Spinal cord (tissue), 10 donors: ENCODE data around the gene ZNF219. TPM values are rescaled to one million over a fixed set of nuclear protein-coding genes. Genes with fewer than 3 reads are reported as not detected.

Experiments used
- DNase-seq, 6 donors: peaks; one replicate each; pipeline versions ENCODE4 v3.0.0 to v3.0.0-alpha.2; 2013 to 2015; ENCODE audit warnings: low spot score in 6 of 6, low read depth in 4 of 6
- H3K27ac ChIP-seq: one replicate; pipeline ENCODE4 v1.5.1; 2013; ENCODE audit warnings: low read depth, low read length, control low read depth
- H3K27me3 ChIP-seq: one replicate; pipeline ENCODE4 v1.6.1; 2013; ENCODE audit warnings: low read length; ENCODE audit not compliant: control insufficient read depth, insufficient read depth
- H3K36me3 ChIP-seq: one replicate; pipeline ENCODE4 v1.6.1; 2013; ENCODE audit warnings: low read length; ENCODE audit not compliant: control insufficient read depth, insufficient read depth
- H3K4me1 ChIP-seq: one replicate; pipeline ENCODE4 v1.6.1; 2013; ENCODE audit warnings: low read length; ENCODE audit not compliant: control insufficient read depth, insufficient read depth
- H3K4me3 ChIP-seq: one replicate; pipeline ENCODE4 v1.5.1; 2013; ENCODE audit warnings: low read depth, low read length, control low read depth
- H3K9me3 ChIP-seq: one replicate; pipeline ENCODE4 v1.6.1; 2013; ENCODE audit warnings: low read length; ENCODE audit not compliant: control insufficient read depth, insufficient read depth
- WGBS: methylation state at CpG from one replicate; pipeline ENCODE4 v1.1.5; 2013; ENCODE audit warnings: missing lambda C conversion rate; ENCODE audit not compliant: insufficient coverage; 5-methylcytosine and 5-hydroxymethylcytosine counted together
- polyA plus RNA-seq, 2 donors: library from polyadenylated mRNA; unstranded; fragments of 120-200 nt; gene quantifications; one replicate each; pipeline ENCODE4 v1.2.1, GENCODE V29; 2013; ENCODE audit not compliant: insufficient read length in 2 of 2
- total RNA-seq, 2 donors: library from RNA; depleted of rRNA in 1 of 2; stranded (reverse); fragments of 120-200 nt in 1 of 2; fragments of >200 nt in 1 of 2; gene quantifications; one replicate each; pipeline versions ENCODE4 v1.2.3 to v1.2.4, GENCODE V29; 2013 to 2014
- donor health status: healthy.

The ZNF219 gene
- total and polyA plus RNA-seq, 4 donors = 4.7 to 48.8 (median 27.7) TPM

GRCh38 chr14:21053184-21054122 lies 45.0 kb downstream of the ZNF219 start:
- DNase-seq = no peak
- no peaks in the 10 kb centered on the region for H3K9me3 ChIP-seq
- H3K27ac ChIP-seq = no peak overlapping the region
- H3K27me3 ChIP-seq = no peaks in the 10 kb centered on the region
- no peaks in the 10 kb centered on the region for H3K36me3 ChIP-seq
- 93% methylated on average over 14 of the region's 20 CpGs for WGBS
- H3K4me1 ChIP-seq = peaks cover 4% of the 10 kb centered on the region
- H3K4me3 ChIP-seq = no peak overlapping the region

DNA sequence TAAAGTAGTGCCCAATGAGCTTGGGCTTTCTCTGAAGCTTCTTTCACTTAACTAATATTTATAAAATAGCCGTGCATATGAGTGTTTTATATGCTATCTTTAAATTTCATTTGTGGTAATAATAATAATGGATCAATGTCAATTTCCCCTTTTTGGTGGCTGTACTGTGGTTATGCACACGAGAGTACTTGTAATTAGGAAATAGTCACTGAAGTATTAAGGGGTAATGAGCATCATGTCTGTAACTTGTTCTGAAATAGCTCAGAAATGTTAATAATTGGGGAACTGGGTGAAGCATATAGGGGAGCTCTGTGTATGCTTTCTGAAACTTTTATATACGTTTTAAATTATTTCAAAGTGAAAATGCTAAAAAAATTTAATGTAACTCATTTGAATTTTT lies 47.9 kb downstream of the ZNF219 start:
- no peaks in the 10 kb centered on the region for H3K4me1 ChIP-seq
- no CpG with 5 or more reads among the region's 3 CpGs for WGBS
- H3K27me3 ChIP-seq = no peaks in the 10 kb centered on the region

DNA sequence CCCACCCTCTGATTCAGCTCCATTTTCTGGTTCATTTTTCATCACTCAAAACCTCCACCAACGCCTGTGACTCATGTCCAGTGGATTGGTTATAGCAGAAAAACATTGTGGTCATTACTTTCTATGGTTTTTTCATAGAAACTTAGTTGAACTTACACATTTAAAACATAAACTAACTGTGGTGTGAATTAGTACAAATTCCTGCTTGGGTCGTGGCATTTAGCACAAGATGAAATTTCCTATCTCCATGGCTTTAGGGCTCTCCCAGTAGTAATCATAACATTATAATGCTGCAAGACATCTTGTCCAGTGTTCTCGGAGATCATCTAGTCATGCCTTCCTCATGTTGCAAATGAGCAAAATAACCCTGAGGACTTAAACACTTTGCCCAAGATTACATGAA lies 49.2 kb downstream of the ZNF219 start:
- DNase-seq = no peak
- H3K27ac ChIP-seq = no peak overlapping the region
- no peaks in the 10 kb centered on the region for H3K27me3 ChIP-seq
- peaks cover 2% of the 10 kb centered on the region for H3K4me1 ChIP-seq
- no peaks in the 10 kb centered on the region for H3K9me3 ChIP-seq
- no peaks in the 10 kb centered on the region for H3K36me3 ChIP-seq
- WGBS = 100% methylated on average over 2 of the region's 3 CpGs
- H3K4me3 ChIP-seq = no peak overlapping the region

More for the DNA sequence above, 47.9 kb downstream of the ZNF219 start:
- H3K27ac ChIP-seq = no peak overlapping the region
- H3K9me3 ChIP-seq = no peaks in the 10 kb centered on the region
- no peak overlapping the region for H3K4me3 ChIP-seq
- no peak for DNase-seq
- H3K36me3 ChIP-seq = no peaks in the 10 kb centered on the region

DNA sequence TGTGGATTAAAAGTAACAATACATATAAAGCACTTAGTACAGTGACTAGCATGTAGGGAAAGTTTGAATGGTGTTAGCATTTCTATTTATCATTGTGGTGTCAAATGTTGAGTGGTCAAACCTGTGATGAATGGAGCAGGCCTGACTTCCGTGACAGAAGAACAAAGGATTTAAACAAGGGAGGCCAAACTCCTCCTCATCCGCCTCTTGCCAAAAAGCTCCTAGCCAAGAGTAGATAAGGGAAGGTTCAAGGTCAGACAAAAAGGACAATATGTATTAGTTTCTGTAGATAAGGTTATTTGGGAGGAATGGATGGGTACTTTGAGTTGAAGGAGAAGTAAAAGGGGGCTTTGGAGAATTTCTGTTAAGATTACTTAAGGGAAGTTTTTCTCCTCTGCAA lies 49.8 kb downstream of the ZNF219 start:
- WGBS = no CpG with 5 or more reads among the region's 2 CpGs

DNA sequence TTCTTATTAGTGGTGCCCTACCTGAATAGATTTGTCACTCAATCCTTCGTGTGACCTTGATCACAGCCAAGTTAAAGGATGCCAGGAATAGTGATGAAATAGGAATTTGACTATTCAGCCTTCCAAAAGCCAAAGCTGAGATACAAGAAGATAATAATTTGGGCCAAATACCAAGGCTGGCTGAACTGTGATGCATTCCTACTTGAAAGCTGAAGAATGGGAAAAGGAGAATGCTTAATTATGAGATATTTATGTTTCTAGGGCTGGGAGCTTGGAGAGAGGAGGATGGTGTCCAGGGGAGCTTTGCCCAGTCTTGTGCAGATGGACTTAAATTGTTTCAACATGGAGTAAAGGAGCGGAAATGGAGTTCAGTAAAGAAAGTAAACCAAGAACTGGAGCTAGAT lies 51.1 kb downstream of the ZNF219 start:
- no CpG with 5 or more reads among the region's 2 CpGs for WGBS
- Histone ChIP-seq H3K4me3 (no peak overlapping the region), H3K27me3 (no peaks in the 10 kb centered on the region), H3K36me3 (no peaks in the 10 kb centered on the region), H3K4me1 (peaks cover 12% of the 10 kb centered on the region), H3K9me3 (no peaks in the 10 kb centered on the region), H3K27ac (no peak overlapping the region)
- DNase-seq = no peak

More for the DNA sequence above, 49.8 kb downstream of the ZNF219 start:
- no peaks in the 10 kb centered on the region for H3K27me3 ChIP-seq
- no peak overlapping the region for H3K27ac ChIP-seq
- DNase-seq = no peak
- no peaks in the 10 kb centered on the region for H3K36me3 ChIP-seq
- no peaks in the 10 kb centered on the region for H3K9me3 ChIP-seq
- H3K4me3 ChIP-seq = no peak overlapping the region
- H3K4me1 ChIP-seq = peaks cover 3% of the 10 kb centered on the region

- DNase-seq = no peak
- WGBS = 49% methylated on average over 4 of the region's 6 CpGs
- H3K36me3 ChIP-seq = no peaks in the 10 kb centered on the region
- no peaks in the 10 kb centered on the region for H3K27me3 ChIP-seq
- peaks cover 19% of the 10 kb centered on the region for H3K4me1 ChIP-seq
- H3K9me3 ChIP-seq = no peaks in the 10 kb centered on the region
- no peak overlapping the region for H3K27ac ChIP-seq
- no peak overlapping the region for H3K4me3 ChIP-seq
Observed at GRCh38 chr14:21043974-21044618, 54.4 kb downstream of the ZNF219 start.

DNA sequence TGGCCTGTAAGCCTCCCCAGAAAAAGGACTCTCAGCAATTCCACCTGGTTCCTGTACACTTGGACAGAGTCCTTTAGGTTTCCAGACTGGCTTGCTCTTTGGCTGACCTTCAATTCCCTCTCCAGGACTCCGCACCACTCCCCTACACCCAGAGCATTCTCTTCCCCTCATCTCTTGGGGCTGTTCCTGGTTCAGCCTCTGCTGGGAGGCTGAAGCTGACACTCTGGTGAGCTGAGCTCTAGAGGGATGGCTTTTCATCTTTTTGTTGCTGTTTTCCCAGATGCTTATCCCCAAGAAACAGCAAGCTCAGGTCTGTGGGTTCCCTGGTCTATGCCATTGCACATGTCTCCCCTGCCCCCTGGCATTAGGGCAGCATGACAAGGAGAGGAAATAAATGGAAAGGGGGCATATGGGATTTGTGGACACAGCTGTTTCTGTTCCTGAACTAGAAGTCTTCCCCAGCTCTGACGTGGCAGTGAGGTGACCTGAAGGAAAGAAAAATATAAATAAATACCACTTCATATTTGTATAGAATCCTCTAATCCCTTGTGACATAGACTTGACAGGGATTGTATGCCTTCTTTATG lies 55.0 kb downstream of the ZNF219 start:
- no peak overlapping the region for H3K4me3 ChIP-seq
- H3K36me3 ChIP-seq = no peaks in the 10 kb centered on the region
- WGBS = 46% methylated on average over 1 of the region's 2 CpGs
- H3K27me3 ChIP-seq = no peaks in the 10 kb centered on the region
- DNase-seq = no peak
- no peak overlapping the region for H3K27ac ChIP-seq
- H3K9me3 ChIP-seq = no peaks in the 10 kb centered on the region
- peaks cover 25% of the 10 kb centered on the region for H3K4me1 ChIP-seq

- Histone ChIP-seq H3K4me1 (peaks cover 28% of the 10 kb centered on the region), H3K27me3 (no peaks in the 10 kb centered on the region), H3K4me3 (no peak overlapping the region), H3K36me3 (no peaks in the 10 kb centered on the region), H3K27ac (no peak overlapping the region), H3K9me3 (no peaks in the 10 kb centered on the region)
- WGBS = 53% methylated on average over 8 of the region's 8 CpGs
- DNase-seq = peak in 1 of 6 donors; percentile 20
Observed at GRCh38 chr14:21042918-21043317, 55.5 kb downstream of the ZNF219 start.

DNA sequence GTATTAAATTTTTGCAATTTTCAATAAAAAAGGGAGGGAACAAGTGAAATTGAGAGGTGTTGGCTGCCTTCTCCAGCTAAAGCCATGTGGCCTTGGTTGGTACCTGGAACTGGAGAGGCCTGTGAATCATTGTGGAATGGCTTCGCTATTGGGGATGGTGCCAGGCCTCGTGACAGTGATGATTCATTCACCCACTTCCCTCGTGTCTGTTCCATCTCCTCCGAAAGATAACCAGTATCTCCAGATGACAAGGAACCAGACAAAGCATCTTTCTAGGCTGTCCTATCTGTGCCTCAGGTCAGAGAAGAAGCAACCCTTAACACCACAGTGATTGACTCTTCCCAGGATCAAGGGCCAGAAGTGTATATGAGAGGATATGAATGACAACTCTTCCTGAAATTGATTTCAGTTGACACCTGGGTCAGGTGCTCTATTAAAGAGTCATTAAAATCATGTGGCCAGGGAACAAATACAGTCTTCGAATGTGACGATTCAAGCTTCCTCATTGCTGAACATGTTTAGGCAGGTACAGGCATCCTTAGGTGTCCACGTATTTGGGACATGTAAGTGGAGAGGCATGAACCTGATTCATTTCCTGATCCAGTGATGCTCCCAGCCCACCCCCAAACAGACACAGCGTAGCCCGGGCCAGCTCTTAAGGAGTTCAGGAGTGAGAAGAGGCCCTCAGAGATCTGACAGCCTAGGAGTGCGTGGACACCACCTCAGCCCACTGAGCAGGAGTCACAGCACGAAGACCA lies 56.6 kb downstream of the ZNF219 start, which contains the start of gene RNASE7:
Gene RNASE7, plus strand, starts transcription at position 687 of the 758 bp plus-strand sequence. CDS start 631 bp downstream, outside the sequence.
- no peak within 1 kb of the TSS for H3K4me3 ChIP-seq
- H3K36me3 ChIP-seq = no peaks in the 10 kb centered on the region
- no peaks in the 10 kb centered on the region for H3K9me3 ChIP-seq
- H3K4me1 ChIP-seq = peaks cover 30% of the 10 kb centered on the region
- DNase-seq = no peak
- WGBS = 94% methylated on average over 8 of the region's 11 CpGs
- no peaks in the 10 kb centered on the region for H3K27me3 ChIP-seq
- no peak within 1 kb of the TSS for H3K27ac ChIP-seq
